GM12878 (cell line): ENCODE data around the gene NAV2. TPM values are rescaled to one million over a fixed set of nuclear protein-coding genes. Genes with fewer than 3 reads are reported as not detected.

Experiments
- ATAC-seq: fragments of 200-7000 bp; cut with Tn5 transposase; 3 replicates; pipeline ENCODE4 v1.9.1; 2020; ENCODE audit warnings: mild to moderate bottlenecking, moderate library complexity
- BruUV-seq: library from RNA; stranded (reverse); fragments of 400-500 nt; replicated peaks from 2 replicates; lab custom pipeline; 2021; lab: Mats Ljungman, UMichigan
- CTCF ChIA-PET: fragments of 300-600 bp; sonication (Branson Sonifier 250); formaldehyde crosslinking; extraction: SDS; loops from one replicate; lab custom pipeline; 2021; ENCODE audit warnings: inconsistent platforms; lab: Yijun Ruan, JAX
- POLR2A ChIA-PET: fragments of 350-600 bp; formaldehyde crosslinking; extraction: SDS; loops from one replicate; lab custom pipeline; 2021; ENCODE audit warnings: inconsistent platforms; lab: Charles Lee
- RAD21 ChIA-PET: fragments of 300-600 bp; sonication (Branson Sonifier 250); formaldehyde crosslinking; loops from one replicate; lab custom pipeline; 2023; ENCODE audit warnings: antibody characterized with exemption; ENCODE audit not compliant: unreplicated experiment; lab: Charles Lee
- SMC1A ChIA-PET: fragments of 300-600 bp; sonication (Branson Sonifier 250); formaldehyde crosslinking; loops from one replicate; lab custom pipeline; 2023; ENCODE audit not compliant: unreplicated experiment, uncharacterized antibody; lab: Charles Lee
- DNase-seq: peaks from one replicate; pipeline ENCODE4 v3.0.0-alpha.2; 2011; ENCODE audit warnings: low read depth, low spot score
- FAIRE-seq: peaks from 3 replicates; lab custom pipeline; 2011; peaks lifted over from hg19 to GRCh38; lab: Jason Lieb, UNC
- H2AFZ ChIP-seq: 2 replicates; pipeline ENCODE4 v1.6.0; 2011; ENCODE audit warnings: low read depth, low read length, control low read depth; ENCODE audit not compliant: control insufficient read depth
- H3K27ac ChIP-seq: 2 replicates; pipeline ENCODE4 v1.5.1; 2011; ENCODE audit warnings: control low read depth; ENCODE audit not compliant: control insufficient read depth, insufficient read depth
- H3K27me3 ChIP-seq, 2 experiments: replicated peaks in 1 of 2; 2 replicates each; pipeline versions ENCODE4 v1.6.0 to v1.6.1; 2011; ENCODE audit warnings: low read length in 1 of 2; ENCODE audit not compliant: control insufficient read depth in 2 of 2, insufficient read depth in 2 of 2
- H3K36me3 ChIP-seq, 2 experiments: 2 replicates each; pipeline ENCODE4 v1.5.1; 2011; ENCODE audit warnings: low read length in 1 of 2; ENCODE audit not compliant: control insufficient read depth in 2 of 2, insufficient read depth in 2 of 2
- H3K4me1 ChIP-seq: 2 replicates; pipeline ENCODE4 v1.6.1; 2011; ENCODE audit warnings: mild to moderate bottlenecking, low read length, moderate library complexity, mixed read lengths; ENCODE audit not compliant: control insufficient read depth, insufficient read depth
- H3K4me2 ChIP-seq: 2 replicates; pipeline ENCODE4 v1.6.0; 2011; ENCODE audit warnings: control low read depth; ENCODE audit not compliant: control insufficient read depth, insufficient read depth
- H3K4me3 ChIP-seq: fragments of 200-600 bp; sonication (generic); 2 replicates; pipeline ENCODE4 v1.5.1; 2016
- H3K79me2 ChIP-seq: 2 replicates; pipeline ENCODE4 v1.6.0; 2011; ENCODE audit warnings: low read length; ENCODE audit not compliant: control insufficient read depth, insufficient read depth
- H3K9ac ChIP-seq: 2 replicates; pipeline ENCODE4 v1.8.0; 2011; ENCODE audit warnings: low read length, control low read depth, mixed read lengths; ENCODE audit not compliant: control insufficient read depth, insufficient read depth
- H3K9me3 ChIP-seq: replicated peaks from 3 replicates; pipeline ENCODE4 v1.5.1; 2011; ENCODE audit warnings: mild to moderate bottlenecking, low read length; ENCODE audit not compliant: control insufficient read depth, insufficient read depth
- H4K20me1 ChIP-seq: 2 replicates; pipeline ENCODE4 v1.6.0; 2011; ENCODE audit not compliant: control insufficient read depth, insufficient read depth
- EZH2 ChIP-seq: IDR thresholded peaks from 2 replicates; pipeline ENCODE4 v1.6.1; 2012; ENCODE audit warnings: low read depth, mild to moderate bottlenecking, control low read depth, inconsistent platforms, low read length, borderline replicate concordance; ENCODE audit not compliant: control insufficient read depth
- KAT2A ChIP-seq: conservative IDR thresholded peaks from 2 replicates; pipeline ENCODE4 v1.6.1; 2011; ENCODE audit warnings: low read depth, low read length; ENCODE audit not compliant: control insufficient read depth
- MYB ChIP-seq: fragments of 150-350 bp; IDR thresholded peaks from 2 replicates; pipeline ENCODE4 v1.6.1; 2014; ENCODE audit warnings: mild to moderate bottlenecking, low read depth, low read length, borderline replicate concordance
- NFYA ChIP-seq: IDR thresholded peaks from 2 replicates; pipeline ENCODE4 v1.6.1; 2011; ENCODE audit warnings: low read depth, mild to moderate bottlenecking, low read length, improper control_type of control experiment, borderline replicate concordance
- NR2C1 ChIP-seq: fragments of 450-650 bp; IDR thresholded peaks from 2 replicates; pipeline ENCODE4 v1.6.1; 2017; ENCODE audit warnings: antibody characterized with exemption, mild to moderate bottlenecking, moderate library complexity
- RCOR1 ChIP-seq: conservative IDR thresholded peaks from 2 replicates; pipeline ENCODE4 v1.6.1; 2012; ENCODE audit warnings: low read depth, low read length, improper control_type of control experiment
- SP1 ChIP-seq: IDR thresholded peaks from one replicate; pipeline ENCODE4 v1.6.1; 2011; ENCODE audit warnings: low read depth, low read length
- TCF3 ChIP-seq: IDR thresholded peaks from 2 replicates; pipeline ENCODE4 v1.6.1; 2012; ENCODE audit warnings: low read depth, mild to moderate bottlenecking, low read length, borderline replicate concordance; ENCODE audit not compliant: insufficient read depth
- TCF7 ChIP-seq: IDR thresholded peaks from 2 replicates; pipeline ENCODE4 v1.6.1; 2014; ENCODE audit warnings: antibody characterized with exemption, borderline replicate concordance
- ZNF622 ChIP-seq: fragments of 450-650 bp; IDR thresholded peaks from 2 replicates; pipeline ENCODE4 v1.6.1; 2017; ENCODE audit warnings: mild to moderate bottlenecking, inconsistent platforms
- WGBS: methylation state at CpG from one replicate; pipeline ENCODE4 v1.1.6; 2016; ENCODE audit warnings: low lambda C conversion rate; ENCODE audit not compliant: insufficient replicate concordance, insufficient coverage; ENCODE audit errors: missing lambda C conversion rate; 5-methylcytosine and 5-hydroxymethylcytosine counted together
- in situ Hi-C: fragments of 300-500 bp; cut with MboI; formaldehyde crosslinking; loops from 9 replicates; pipeline ENCODE4 v1.14.3; 2018; ENCODE audit warnings: mixed read lengths
- intact Hi-C: fragments of 100-400 bp; cut with micrococcal nuclease; formaldehyde crosslinking; loops from one replicate; pipeline ENCODE4 v1.14.2; 2022; ENCODE audit not compliant: unreplicated experiment
- polyA plus RNA-seq, 11 experiments: library from polyadenylated mRNA; depleted of rRNA in 4 of 11; unstranded in 6 of 11; stranded (reverse) in 5 of 11; fragments of >200 nt; fragmentation: Nextera tagmentation in 4 of 11; fragmentation: Illumina TruSeq in 1 of 11; extraction: Ambion mirVana in 4 of 11; extraction: Trizol in 1 of 11; gene quantifications; 1 replicate in 1 of 11; 2 replicates in 10 of 11; pipeline versions ENCODE4 v1.2.1 to v1.2.3, GENCODE V29; 2011 to 2016; ENCODE audit warnings: inconsistent platforms in 2 of 11, missing spikeins in 2 of 11, low read depth in 1 of 11
- total RNA-seq, 4 experiments: library from RNA; depleted of rRNA in 3 of 4; stranded (reverse); fragments of >200 nt in 3 of 4; fragmentation: Illumina TruSeq in 1 of 4; extraction: Trizol in 1 of 4; gene quantifications; 2 replicates each; pipeline versions ENCODE4 v1.2.1 to v1.2.3, GENCODE V29; 2013 to 2021
- TF ChIP-seq, protein P1 (sequence below): IDR thresholded peaks from 2 replicates; pipeline ENCODE4 v1.6.1; 2012; ENCODE audit warnings: low read depth, low read length, improper control_type of control experiment

NAV2 gene
- total and polyA plus RNA-seq, 10 of the 15 experiments (the other 5 are each of a cell fraction or from before 2014, with no cell fraction given): 0.35 to 6.1 (median 1.1) TPM

- BruUV-seq: no TSS peak
- no peaks in the 10 kb centered on the region for H3K27me3 ChIP-seq
- no peak overlapping the region for H3K4me2 ChIP-seq
- ATAC-seq: no peak
- in situ Hi-C loops: no loop called here
- TF ChIP-seq ZNF622 (no peak), RCOR1 (no peak), EZH2 (no peak), MYB (no peak), NFYA (no peak), SP1 (no peak), TCF7 (no peak), KAT2A (no peak), NR2C1 (no peak), TCF3 (no peak)
- TF ChIP-seq, protein P1, sequence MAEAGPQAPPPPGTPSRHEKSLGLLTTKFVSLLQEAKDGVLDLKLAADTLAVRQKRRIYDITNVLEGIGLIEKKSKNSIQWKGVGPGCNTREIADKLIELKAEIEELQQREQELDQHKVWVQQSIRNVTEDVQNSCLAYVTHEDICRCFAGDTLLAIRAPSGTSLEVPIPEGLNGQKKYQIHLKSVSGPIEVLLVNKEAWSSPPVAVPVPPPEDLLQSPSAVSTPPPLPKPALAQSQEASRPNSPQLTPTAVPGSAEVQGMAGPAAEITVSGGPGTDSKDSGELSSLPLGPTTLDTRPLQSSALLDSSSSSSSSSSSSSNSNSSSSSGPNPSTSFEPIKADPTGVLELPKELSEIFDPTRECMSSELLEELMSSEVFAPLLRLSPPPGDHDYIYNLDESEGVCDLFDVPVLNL: no peak
- intact Hi-C loops: no loop called here
- no peaks in the 10 kb centered on the region for H4K20me1 ChIP-seq
- POLR2A ChIA-PET: no interaction called here
- no peaks in the 10 kb centered on the region for H3K79me2 ChIP-seq
- RAD21 ChIA-PET: no interaction called here
- WGBS: 43% methylated on average over 12 of the region's 12 CpGs
- H3K9me3 ChIP-seq: no peaks in the 10 kb centered on the region
- no peak overlapping the region for H3K4me3 ChIP-seq
- no peaks in the 10 kb centered on the region for H3K4me1 ChIP-seq
- H3K27ac ChIP-seq: no peak overlapping the region
- no peak for FAIRE-seq
- SMC1A ChIA-PET: no interaction called here
- H3K9ac ChIP-seq: no peak overlapping the region
- no peaks in the 10 kb centered on the region for H3K36me3 ChIP-seq
- H2AFZ ChIP-seq: no peak overlapping the region
- no peak for DNase-seq
- CTCF ChIA-PET: no interaction called here
These were observed 406.7 kb downstream of the NAV2 start for GRCh38 chr11:20119315-20119714.
